ENCODE results near the gene INA. TPM values are rescaled to one million over a fixed set of nuclear protein-coding genes. Genes with fewer than 3 reads are reported as not detected.

The INA gene
- total and polyA plus RNA-seq, 4 donors: 0.04 to 0.31 (median 0.11) TPM

Small RNAs within 50 kb of the gene (small RNA-seq; reads per million reads assigned to genes)
- not detected for gene RNU11-3P (ENCODE audit: low replicate concordance)

Other genes starting within 250 kb of the INA start
- 100 to 1,000 TPM in 1 of 2 donors, 10 to 100 TPM in 1; 73.3 to 178 TPM for gene NT5C2, start 83.9 kb upstream of the INA start, total RNA-seq
- 10 to 100 TPM; 32.1 to 55.7 TPM for gene NT5C2, start 83.9 kb upstream of the INA start, polyA plus RNA-seq
- gene RPEL1, start 31.3 kb upstream of the INA start, total RNA-seq: not detected
- not detected for gene RPEL1, start 31.3 kb upstream of the INA start, polyA plus RNA-seq
- gene PCGF6, start 74.0 kb downstream of the INA start, total RNA-seq: 1 to 10 TPM; 5.8 to 7.7 TPM
- 1 to 10 TPM; 5.2 to 7.3 TPM for gene PCGF6, start 74.0 kb downstream of the INA start, polyA plus RNA-seq
- 1 to 10 TPM; 3.0 to 5.4 TPM for gene TAF5, start 90.8 kb downstream of the INA start, total RNA-seq
- gene TAF5, start 90.8 kb downstream of the INA start, polyA plus RNA-seq: 1 to 10 TPM; 2.0 to 2.3 TPM
- 100 to 1,000 TPM in 1 of 2 donors, 10 to 100 TPM in 1; 38.6 to 212 TPM for gene ATP5MK, start 119.3 kb downstream of the INA start, total RNA-seq
- gene ATP5MK, start 119.3 kb downstream of the INA start, polyA plus RNA-seq: 1,000 to 10,000 TPM in 1 of 2 donors, 100 to 1,000 TPM in 1; 403 to 1,220 TPM
- gene PDCD11, start 119.5 kb downstream of the INA start, total RNA-seq: 10 to 100 TPM; 23.2 to 30.1 TPM
- 10 to 100 TPM; 15.2 to 17.3 TPM for gene PDCD11, start 119.5 kb downstream of the INA start, polyA plus RNA-seq
- gene CALHM2, start 175.2 kb downstream of the INA start, total RNA-seq: 10 to 100 TPM; 11.7 to 43.2 TPM
- gene CALHM2, start 175.2 kb downstream of the INA start, polyA plus RNA-seq: 10 to 100 TPM; 17.0 to 32.9 TPM
- not detected for gene CALHM1, start 181.8 kb downstream of the INA start, total RNA-seq
- not detected for gene CALHM1, start 181.8 kb downstream of the INA start, polyA plus RNA-seq
- under 1 TPM in 1 of 2 donors, not detected in 1; 0.15 TPM for gene CALHM3, start 202.1 kb downstream of the INA start, total RNA-seq
- under 1 TPM in 1 of 2 donors, not detected in 1; 0.02 TPM for gene CALHM3, start 202.1 kb downstream of the INA start, polyA plus RNA-seq
- gene NEURL1, start 216.6 kb downstream of the INA start, total RNA-seq: under 1 TPM; 0.14 to 0.80 TPM
- gene NEURL1, start 216.6 kb downstream of the INA start, polyA plus RNA-seq: 1 to 10 TPM in 1 of 2 donors, under 1 TPM in 1; 0.69 to 2.0 TPM

All from lung (tissue), 5 donors.